HEK293 (cell line): ENCODE measurements around the gene LAMTOR2.
A peak's percentile ranks its signal among the peaks of the same experiment; 100 is the strongest.

Experiments used
- FEZF1 ChIP-seq: fragments of 450-650 bp; formaldehyde crosslinking; IDR thresholded peaks from 2 replicates; pipeline ENCODE4 v1.5.1; 2016; ENCODE audit warnings: missing biosample characterization, missing genetic modification characterization
- GLIS1 ChIP-seq: fragments of 450-650 bp; formaldehyde crosslinking; IDR thresholded peaks from 2 replicates; pipeline ENCODE4 v1.5.1; 2016; ENCODE audit warnings: missing biosample characterization, missing genetic modification characterization
- HIC1 ChIP-seq: fragments of 450-650 bp; formaldehyde crosslinking; IDR thresholded peaks from 2 replicates; pipeline ENCODE4 v1.5.1; 2016; ENCODE audit warnings: missing biosample characterization, missing genetic modification characterization
- KLF1 ChIP-seq: fragments of 450-650 bp; formaldehyde crosslinking; IDR thresholded peaks from 2 replicates; pipeline ENCODE4 v1.5.1; 2016; ENCODE audit warnings: missing biosample characterization, missing genetic modification characterization
- KLF9 ChIP-seq: fragments of 450-650 bp; formaldehyde crosslinking; IDR thresholded peaks from 2 replicates; pipeline ENCODE4 v1.5.1; 2016; ENCODE audit warnings: missing biosample characterization, missing genetic modification characterization, low read depth
- MEIS1 ChIP-seq: sonication (generic); formaldehyde crosslinking; IDR thresholded peaks from 2 replicates; pipeline ENCODE4 v1.8.1; 2022; ENCODE audit warnings: missing genetic modification reagents, mild to moderate bottlenecking, borderline replicate concordance
- OSR2 ChIP-seq: fragments of 450-650 bp; formaldehyde crosslinking; IDR thresholded peaks from 2 replicates; pipeline ENCODE4 v1.5.1; 2016; ENCODE audit warnings: missing biosample characterization, missing genetic modification characterization
- ZFP69B ChIP-seq: fragments of 450-650 bp; formaldehyde crosslinking; IDR thresholded peaks from 2 replicates; pipeline ENCODE4 v1.5.1; 2016; ENCODE audit warnings: missing biosample characterization, missing genetic modification characterization
- ZNF121 ChIP-seq: fragments of 450-650 bp; formaldehyde crosslinking; IDR thresholded peaks from 2 replicates; pipeline ENCODE4 v1.5.1; 2016; ENCODE audit warnings: missing biosample characterization, missing genetic modification characterization
- ZNF169 ChIP-seq: fragments of 450-650 bp; formaldehyde crosslinking; IDR thresholded peaks from 2 replicates; pipeline ENCODE4 v1.5.1; 2016; ENCODE audit warnings: missing biosample characterization, missing genetic modification characterization
- ZNF280C ChIP-seq: fragments of 450-650 bp; formaldehyde crosslinking; IDR thresholded peaks from 2 replicates; pipeline ENCODE4 v1.5.1; 2016; ENCODE audit warnings: missing biosample characterization, missing genetic modification characterization
- ZNF280D ChIP-seq: fragments of 450-650 bp; formaldehyde crosslinking; IDR thresholded peaks from 2 replicates; pipeline ENCODE4 v1.5.1; 2016; ENCODE audit warnings: missing biosample characterization, missing genetic modification characterization
- ZNF426 ChIP-seq: fragments of 450-650 bp; formaldehyde crosslinking; IDR thresholded peaks from 2 replicates; pipeline ENCODE4 v1.5.1; 2017; ENCODE audit warnings: missing biosample characterization, missing genetic modification characterization, mild to moderate bottlenecking, inconsistent platforms, moderate library complexity
- ZNF48 ChIP-seq: fragments of 450-650 bp; formaldehyde crosslinking; IDR thresholded peaks from 2 replicates; pipeline ENCODE4 v1.5.1; 2016; ENCODE audit warnings: missing biosample characterization, missing genetic modification characterization
- ZNF514 ChIP-seq: fragments of 450-650 bp; formaldehyde crosslinking; IDR thresholded peaks from 2 replicates; pipeline ENCODE4 v1.5.1; 2016; ENCODE audit warnings: missing biosample characterization, missing genetic modification characterization
- ZNF518A ChIP-seq: fragments of 450-650 bp; formaldehyde crosslinking; conservative IDR thresholded peaks from 2 replicates; pipeline ENCODE4 v1.5.1; 2016; ENCODE audit warnings: low read depth, missing biosample characterization, missing genetic modification characterization
- ZNF544 ChIP-seq: fragments of 450-650 bp; formaldehyde crosslinking; IDR thresholded peaks from 2 replicates; pipeline ENCODE4 v1.5.0; 2017; ENCODE audit warnings: missing biosample characterization, missing genetic modification characterization
- ZNF555 ChIP-seq: fragments of 450-650 bp; formaldehyde crosslinking; conservative IDR thresholded peaks from 2 replicates; pipeline ENCODE4 v1.5.1; 2017; ENCODE audit warnings: missing biosample characterization, mild to moderate bottlenecking, missing genetic modification characterization, inconsistent platforms
- ZNF585B ChIP-seq: fragments of 450-650 bp; formaldehyde crosslinking; IDR thresholded peaks from 2 replicates; pipeline ENCODE4 v1.5.1; 2016; ENCODE audit warnings: missing biosample characterization, missing genetic modification characterization
- ZNF610 ChIP-seq: fragments of 450-650 bp; formaldehyde crosslinking; IDR thresholded peaks from 2 replicates; pipeline ENCODE4 v1.5.1; 2016; ENCODE audit warnings: missing biosample characterization, missing genetic modification characterization, borderline replicate concordance
- ZNF658 ChIP-seq: fragments of 450-650 bp; formaldehyde crosslinking; IDR thresholded peaks from 2 replicates; pipeline ENCODE4; 2016; ENCODE audit warnings: missing biosample characterization, missing genetic modification characterization
- ZNF768 ChIP-seq: fragments of 450-650 bp; formaldehyde crosslinking; IDR thresholded peaks from 2 replicates; pipeline ENCODE4 v1.5.1; 2018; ENCODE audit warnings: missing biosample characterization, mild to moderate bottlenecking, missing genetic modification characterization
- ZNF792 ChIP-seq: fragments of 450-650 bp; formaldehyde crosslinking; IDR thresholded peaks from 2 replicates; pipeline ENCODE4 v1.5.1; 2016; ENCODE audit warnings: missing biosample characterization, missing genetic modification characterization
- ZXDB ChIP-seq: fragments of 450-650 bp; formaldehyde crosslinking; IDR thresholded peaks from 2 replicates; pipeline ENCODE4 v1.5.1; 2016; ENCODE audit warnings: missing biosample characterization, missing genetic modification characterization
- TF ChIP-seq, protein P1 (sequence below): IDR thresholded peaks from 2 replicates; pipeline ENCODE4 v1.6.1; 2011; ENCODE audit warnings: mild to moderate bottlenecking, low read depth, low read length, borderline replicate concordance

Gene LAMTOR2

GRCh38 chr1:156054500-156055280 is at the start of gene LAMTOR2 (continued):
- TF ChIP-seq ZXDB (tag by site-specific recombination) (peak; percentile 93), ZFP69B (tag by site-specific recombination) (no peak), ZNF544 (tag by site-specific recombination) (no peak), ZNF169 (tag by site-specific recombination) (no peak), ZNF121 (tag by site-specific recombination) (no peak), OSR2 (tag by site-specific recombination) (no peak), KLF9 (tag by site-specific recombination) (peak; percentile 74), ZNF48 (tag by site-specific recombination) (no peak), ZNF426 (tag by site-specific recombination) (no peak), ZNF585B (no peak; the same call in 1 of the 2 replicates), KLF1 (tag by site-specific recombination) (peak; percentile 64), ZNF768 (peak; percentile 30; the same call in 1 of the 2 replicates), MEIS1 (no peak), ZNF555 (no peak), FEZF1 (tag by site-specific recombination) (peak; percentile 85), ZNF280D (tag by site-specific recombination) (no peak), ZNF658 (tag by site-specific recombination) (no peak), ZNF792 (no peak), GLIS1 (peak; percentile 94), ZNF518A (tag by site-specific recombination) (no peak; the same call in 1 of the 2 replicates), ZNF610 (tag by site-specific recombination) (peak; percentile 66), ZNF514 (tag by site-specific recombination) (no peak), ZNF280C (no peak), HIC1 (tag by site-specific recombination) (peak; percentile 93)
- TF ChIP-seq, protein P1, sequence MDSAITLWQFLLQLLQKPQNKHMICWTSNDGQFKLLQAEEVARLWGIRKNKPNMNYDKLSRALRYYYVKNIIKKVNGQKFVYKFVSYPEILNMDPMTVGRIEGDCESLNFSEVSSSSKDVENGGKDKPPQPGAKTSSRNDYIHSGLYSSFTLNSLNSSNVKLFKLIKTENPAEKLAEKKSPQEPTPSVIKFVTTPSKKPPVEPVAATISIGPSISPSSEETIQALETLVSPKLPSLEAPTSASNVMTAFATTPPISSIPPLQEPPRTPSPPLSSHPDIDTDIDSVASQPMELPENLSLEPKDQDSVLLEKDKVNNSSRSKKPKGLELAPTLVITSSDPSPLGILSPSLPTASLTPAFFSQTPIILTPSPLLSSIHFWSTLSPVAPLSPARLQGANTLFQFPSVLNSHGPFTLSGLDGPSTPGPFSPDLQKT, result no peak
